Nephron progenitor cell (in vitro differentiated cells): ENCODE results near the gene TNNI3.
"Not testable (repeated sequence)": the region's sequence is repeated elsewhere in the genome, so short reads cannot be mapped to it uniquely, and the experiment has no call there.

ENCODE experiments used
- DNase-seq: peaks from one replicate; pipeline ENCODE4 v3.0.0; 2021
- H3K27ac Mint-ChIP-seq: 2 replicates; pipeline ENCODE4 v1.8.0; 2021; ENCODE audit warnings: mild to moderate bottlenecking, moderate library complexity, mixed read lengths
- H3K27me3 Mint-ChIP-seq: 2 replicates; pipeline ENCODE4 v1.8.0; 2021; ENCODE audit warnings: mild to moderate bottlenecking, low read depth, mixed read lengths; ENCODE audit not compliant: poor library complexity
- H3K36me3 Mint-ChIP-seq: 2 replicates; pipeline ENCODE4 v1.8.0; 2021; ENCODE audit warnings: low read depth, mixed read lengths
- H3K4me1 Mint-ChIP-seq: 2 replicates; pipeline ENCODE4 v1.8.0; 2021; ENCODE audit warnings: mixed read lengths
- H3K4me3 Mint-ChIP-seq: 2 replicates; pipeline ENCODE4 v1.8.0; 2021; ENCODE audit warnings: mild to moderate bottlenecking, moderate library complexity, mixed read lengths
- H3K9me3 Mint-ChIP-seq: 2 replicates; pipeline ENCODE4 v1.8.0; 2021; ENCODE audit warnings: mild to moderate bottlenecking, moderate library complexity, mixed read lengths
- TF ChIP-seq, protein P1 (sequence below): fragments of 200-600 bp; sonication (generic); IDR thresholded peaks from 2 replicates; pipeline ENCODE4 v1.5.0; 2021; ENCODE audit warnings: antibody characterized with exemption

TNNI3 gene

DNA sequence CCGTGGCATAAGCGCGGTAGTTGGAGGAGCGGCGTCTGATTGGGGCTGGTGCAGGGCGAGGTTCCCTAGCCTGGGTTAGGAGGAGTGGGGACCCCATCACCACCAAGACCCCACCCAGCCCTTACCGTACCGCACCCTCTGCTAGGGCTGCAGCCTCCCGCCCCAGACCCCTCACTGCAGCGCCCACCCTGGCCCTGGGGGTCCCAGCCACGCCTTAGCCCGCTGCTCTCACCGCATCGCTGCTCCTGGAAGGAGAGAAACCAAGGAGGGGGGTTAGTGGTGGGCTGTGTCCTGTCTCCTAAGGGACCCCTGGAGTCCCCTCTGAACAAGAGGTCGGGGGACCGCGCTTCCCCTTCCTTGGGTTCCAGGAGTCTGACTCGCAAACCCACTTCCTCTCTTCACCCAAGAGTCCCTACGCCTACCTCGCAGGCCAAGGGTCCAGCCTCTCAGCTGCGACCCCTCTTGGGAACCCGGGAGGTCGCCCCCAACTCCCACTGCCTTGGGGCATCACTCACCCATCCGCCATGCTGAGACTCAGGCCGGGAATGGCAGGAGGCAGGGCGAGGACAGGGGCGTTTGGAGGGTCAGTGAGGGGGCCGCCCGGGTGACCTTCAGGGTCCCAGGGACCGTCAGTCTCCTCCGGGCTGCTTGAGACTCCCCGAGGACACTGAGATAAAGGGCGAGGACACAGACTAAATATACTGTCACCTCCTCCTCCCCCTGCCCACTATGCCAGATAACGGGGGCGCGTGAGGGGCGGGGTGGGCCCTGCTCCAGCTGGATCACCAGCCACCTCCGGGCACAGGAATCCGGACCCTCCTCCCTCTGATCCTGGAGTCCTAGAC, at the start of gene TNNI3:
Gene TNNI3, minus strand, starts transcription at position 669 of the 845 bp plus-strand sequence. Its CDS starts 143 bp downstream, at position 526.
- peaks cover 65% of the 10 kb centered on the region for H3K27me3 Mint-ChIP-seq

DNA sequence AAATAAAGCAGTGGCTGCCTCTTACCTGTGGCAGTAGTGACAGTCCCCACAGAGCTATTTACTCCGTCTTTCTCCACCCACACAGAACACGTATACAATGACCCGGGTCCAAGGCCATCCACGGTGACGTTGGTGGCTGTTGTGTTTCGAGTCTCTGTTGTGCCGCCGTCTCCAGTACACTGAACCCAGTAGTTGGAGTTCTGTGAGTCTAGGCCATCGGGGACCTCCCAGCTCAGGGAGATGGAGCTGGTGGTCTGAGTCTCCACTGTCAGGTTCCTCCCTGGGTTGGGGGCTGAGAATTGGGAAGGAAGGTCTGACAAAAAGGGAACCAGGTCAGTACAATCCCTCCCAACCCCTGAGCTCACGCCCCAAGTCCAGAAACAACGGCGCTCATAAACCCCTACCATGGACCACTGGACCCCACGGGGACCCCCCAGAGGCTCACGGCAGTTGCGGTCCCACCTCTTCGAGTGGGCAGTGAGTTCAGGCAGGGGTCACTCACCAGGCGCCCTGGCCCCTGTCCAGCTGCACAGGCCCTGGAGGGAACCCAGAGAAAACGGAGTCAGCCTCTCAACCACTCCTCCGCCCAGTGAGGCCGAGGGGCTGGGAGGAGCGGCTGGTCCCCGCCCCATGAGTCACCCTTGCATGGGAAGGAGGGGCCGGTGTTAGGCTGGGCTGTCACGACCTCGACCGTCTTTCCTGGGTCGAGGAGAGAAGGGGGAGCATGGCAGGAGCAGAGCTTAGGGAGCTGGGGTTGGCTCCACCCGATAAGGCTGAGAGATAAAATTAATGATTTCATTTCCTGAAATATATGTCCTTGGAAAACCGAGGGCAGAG, 49.4 kb upstream of the TNNI3 start:
- DNase-seq, result peak; percentile 75
- H3K9me3 Mint-ChIP-seq, result peaks cover 7% of the 10 kb centered on the region
- H3K36me3 Mint-ChIP-seq, result no peaks in the 10 kb centered on the region
- TF ChIP-seq, protein P1, sequence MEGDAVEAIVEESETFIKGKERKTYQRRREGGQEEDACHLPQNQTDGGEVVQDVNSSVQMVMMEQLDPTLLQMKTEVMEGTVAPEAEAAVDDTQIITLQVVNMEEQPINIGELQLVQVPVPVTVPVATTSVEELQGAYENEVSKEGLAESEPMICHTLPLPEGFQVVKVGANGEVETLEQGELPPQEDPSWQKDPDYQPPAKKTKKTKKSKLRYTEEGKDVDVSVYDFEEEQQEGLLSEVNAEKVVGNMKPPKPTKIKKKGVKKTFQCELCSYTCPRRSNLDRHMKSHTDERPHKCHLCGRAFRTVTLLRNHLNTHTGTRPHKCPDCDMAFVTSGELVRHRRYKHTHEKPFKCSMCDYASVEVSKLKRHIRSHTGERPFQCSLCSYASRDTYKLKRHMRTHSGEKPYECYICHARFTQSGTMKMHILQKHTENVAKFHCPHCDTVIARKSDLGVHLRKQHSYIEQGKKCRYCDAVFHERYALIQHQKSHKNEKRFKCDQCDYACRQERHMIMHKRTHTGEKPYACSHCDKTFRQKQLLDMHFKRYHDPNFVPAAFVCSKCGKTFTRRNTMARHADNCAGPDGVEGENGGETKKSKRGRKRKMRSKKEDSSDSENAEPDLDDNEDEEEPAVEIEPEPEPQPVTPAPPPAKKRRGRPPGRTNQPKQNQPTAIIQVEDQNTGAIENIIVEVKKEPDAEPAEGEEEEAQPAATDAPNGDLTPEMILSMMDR, result no peak
- peak overlapping the region; percentile 66 for H3K27ac Mint-ChIP-seq
- peak overlapping the region; percentile 71 for H3K4me3 Mint-ChIP-seq
- peaks cover 53% of the 10 kb centered on the region for H3K27me3 Mint-ChIP-seq
- H3K4me1 Mint-ChIP-seq, result peaks cover 25% of the 10 kb centered on the region

More for the DNA sequence above, at the start of gene TNNI3:
- no peak for DNase-seq
- peaks cover 8% of the 10 kb centered on the region for H3K9me3 Mint-ChIP-seq
- TF ChIP-seq, protein P1, result no peak
- H3K36me3 Mint-ChIP-seq, result peaks cover 5% of the 10 kb centered on the region
- peaks cover 23% of the 10 kb centered on the region for H3K4me1 Mint-ChIP-seq
- peak within 1 kb of the TSS; percentile 83 for H3K4me3 Mint-ChIP-seq
- no peak within 1 kb of the TSS for H3K27ac Mint-ChIP-seq

DNA sequence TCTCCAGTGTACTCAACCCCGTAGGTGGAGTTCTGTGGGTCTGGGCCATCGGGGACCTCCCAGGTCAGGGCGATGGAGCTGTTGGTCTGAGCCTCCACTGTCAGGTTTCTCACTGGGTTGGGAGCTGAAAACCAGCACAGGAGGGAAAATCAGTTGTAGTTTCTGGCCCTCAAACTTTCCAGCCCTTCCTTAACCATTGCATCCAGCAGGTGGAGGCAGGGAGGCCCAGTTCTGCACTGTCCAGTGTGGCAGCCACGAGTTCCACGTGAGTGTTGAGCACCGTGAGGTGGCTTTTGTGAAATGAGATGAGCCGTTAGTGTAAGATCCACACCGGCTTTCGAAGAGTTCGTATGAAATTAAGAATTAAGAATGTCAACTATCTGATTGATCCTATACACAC, 44.7 kb upstream of the TNNI3 start:
- not testable (repeated sequence) for H3K36me3 Mint-ChIP-seq, H3K4me1 Mint-ChIP-seq, H3K27ac Mint-ChIP-seq, H3K4me3 Mint-ChIP-seq, H3K9me3 Mint-ChIP-seq, DNase-seq
- peaks cover 66% of the 10 kb centered on the region for H3K27me3 Mint-ChIP-seq
- TF ChIP-seq, protein P1, result peak; percentile 8

DNA sequence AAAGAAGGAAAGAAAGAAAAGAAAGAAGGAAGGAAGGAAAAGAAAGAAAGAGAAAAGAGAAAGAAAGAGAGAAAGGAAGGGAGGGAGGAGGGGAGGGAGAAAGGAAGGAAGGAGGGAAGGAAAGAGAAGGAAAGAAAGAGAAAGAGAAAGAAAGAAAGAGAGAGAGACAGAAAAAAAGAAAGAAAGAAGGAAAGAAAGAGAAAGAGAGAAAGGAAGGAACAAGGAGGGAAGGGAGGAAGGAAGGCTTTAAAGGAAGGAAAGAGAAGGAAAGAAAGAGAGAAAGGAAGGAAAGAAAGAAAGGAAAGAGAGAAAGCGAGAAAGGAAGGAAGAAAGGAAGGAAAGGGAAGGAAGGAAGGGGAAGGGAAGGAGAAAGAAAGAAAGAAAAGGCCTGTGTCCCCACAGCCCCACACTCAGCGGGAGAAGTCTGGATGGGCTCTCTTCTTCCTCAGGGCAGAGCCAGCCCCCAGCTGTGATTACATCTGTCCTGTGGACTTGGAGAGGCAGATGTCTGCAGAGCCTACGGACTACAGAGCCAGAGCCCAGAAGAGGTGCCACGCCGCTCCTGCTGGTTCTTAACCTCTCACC, 42.2 kb upstream of the TNNI3 start:
- H3K9me3 Mint-ChIP-seq, result peaks cover 3% of the 10 kb centered on the region
- no peak overlapping the region for H3K27ac Mint-ChIP-seq
- peaks cover 56% of the 10 kb centered on the region for H3K27me3 Mint-ChIP-seq
- TF ChIP-seq, protein P1, result no peak
- H3K4me3 Mint-ChIP-seq, result no peak overlapping the region
- H3K4me1 Mint-ChIP-seq, result no peaks in the 10 kb centered on the region
- DNase-seq, result no peak
- no peaks in the 10 kb centered on the region for H3K36me3 Mint-ChIP-seq

- Mint-ChIP-seq H3K9me3 (peaks cover 3% of the 10 kb centered on the region), H3K36me3 (no peaks in the 10 kb centered on the region), H3K27ac (no peak overlapping the region), H3K4me3 (no peak overlapping the region), H3K27me3 (peaks cover 58% of the 10 kb centered on the region), H3K4me1 (no peaks in the 10 kb centered on the region)
- DNase-seq, result no peak
- TF ChIP-seq, protein P1, result no peak
Observed at GRCh38 chr19:55198651-55199050, 41.1 kb upstream of the TNNI3 start.
